Colonic mucosa (tissue), 4 donors: ENCODE data around the gene NTF3. TPM values are rescaled to one million over a fixed set of nuclear protein-coding genes. Genes with fewer than 3 reads are reported as not detected.

Experiments
- DNase-seq: peaks from one replicate; pipeline ENCODE4 v3.0.0-alpha.2; 2020
- H3K27ac ChIP-seq: fragments of 200-600 bp; one replicate; pipeline ENCODE4 v1.8.0; 2021
- H3K27me3 ChIP-seq: fragments of 200-600 bp; one replicate; pipeline ENCODE4 v1.8.0; 2021
- H3K36me3 ChIP-seq: fragments of 200-600 bp; one replicate; pipeline ENCODE4 v1.8.0; 2021
- H3K4me1 ChIP-seq: fragments of 200-600 bp; one replicate; pipeline ENCODE4 v1.8.0; 2021; ENCODE audit warnings: mild to moderate bottlenecking
- H3K4me3 ChIP-seq: fragments of 200-600 bp; one replicate; pipeline ENCODE4 v1.8.0; 2021
- H3K9ac ChIP-seq, 2 donors: one replicate each; pipeline ENCODE4 v1.7.0; 2013; ENCODE audit warnings: control low read depth in 2 of 2, low read depth in 2 of 2, low read length in 2 of 2
- H3K9me3 ChIP-seq: fragments of 200-600 bp; one replicate; pipeline ENCODE4 v1.8.0; 2021
- CTCF ChIP-seq: fragments of 200-600 bp; IDR thresholded peaks from one replicate; pipeline ENCODE4 v1.8.0; 2022; ENCODE audit warnings: antibody characterized with exemption, mild to moderate bottlenecking
- intact Hi-C: fragments of 100-400 bp; cut with DNase I; formaldehyde crosslinking; loops from one replicate; pipeline ENCODE4 v1.14.1; 2022
- total RNA-seq, 2 donors: library from RNA; stranded (reverse); fragmentation: NEBNext Ultra II Directional in 1 of 2; extraction: Animal tissue kit (Norgen Biotek cat#: 25700) in 1 of 2; gene quantifications; one replicate each; pipeline ENCODE4 v1.2.1, GENCODE V29; 2021
- donor health status: healthy.
- donor health status: DM: no; HTN: no; CAD: no.
- donor health status: DM: no; HTN: no; CAD: no.

The NTF3 gene
- total RNA-seq, 2 donors from 2014 or later: 0.37 to 0.49 TPM

GRCh38 chr12:5480938-5481303, 49.0 kb downstream of the NTF3 start:
- intact Hi-C loops: no loop called here
- H3K27ac ChIP-seq: no peak overlapping the region

GRCh38 chr12:5481645-5482044, 49.7 kb downstream of the NTF3 start:
- TF ChIP-seq CTCF: no peak
- no peaks in the 10 kb centered on the region for H3K9me3 ChIP-seq
- H3K4me3 ChIP-seq: no peak overlapping the region
- no peak overlapping the region for H3K27ac ChIP-seq
- DNase-seq: no peak
- intact Hi-C loops: no loop called here
- no peaks in the 10 kb centered on the region for H3K27me3 ChIP-seq
- no peaks in the 10 kb centered on the region for H3K4me1 ChIP-seq
- H3K9ac ChIP-seq: no peak overlapping the region
- no peaks in the 10 kb centered on the region for H3K36me3 ChIP-seq

More at GRCh38 chr12:5480938-5481303, 49.0 kb downstream of the NTF3 start:
- no peaks in the 10 kb centered on the region for H3K4me1 ChIP-seq
- no peaks in the 10 kb centered on the region for H3K27me3 ChIP-seq
- no peak overlapping the region for H3K4me3 ChIP-seq
- H3K36me3 ChIP-seq: no peaks in the 10 kb centered on the region
- DNase-seq: no peak
- H3K9me3 ChIP-seq: no peaks in the 10 kb centered on the region
- H3K9ac ChIP-seq: no peak overlapping the region
- no peak for TF ChIP-seq CTCF

GRCh38 chr12:5484426-5484825, 52.5 kb downstream of the NTF3 start:
- DNase-seq: no peak
- Histone ChIP-seq H3K27me3 (no peaks in the 10 kb centered on the region), H3K9me3 (no peaks in the 10 kb centered on the region), H3K4me3 (no peak overlapping the region), H3K36me3 (no peaks in the 10 kb centered on the region), H3K27ac (no peak overlapping the region), H3K9ac (no peak overlapping the region), H3K4me1 (no peaks in the 10 kb centered on the region)
- intact Hi-C loops: no loop called here
- TF ChIP-seq CTCF: no peak

DNA sequence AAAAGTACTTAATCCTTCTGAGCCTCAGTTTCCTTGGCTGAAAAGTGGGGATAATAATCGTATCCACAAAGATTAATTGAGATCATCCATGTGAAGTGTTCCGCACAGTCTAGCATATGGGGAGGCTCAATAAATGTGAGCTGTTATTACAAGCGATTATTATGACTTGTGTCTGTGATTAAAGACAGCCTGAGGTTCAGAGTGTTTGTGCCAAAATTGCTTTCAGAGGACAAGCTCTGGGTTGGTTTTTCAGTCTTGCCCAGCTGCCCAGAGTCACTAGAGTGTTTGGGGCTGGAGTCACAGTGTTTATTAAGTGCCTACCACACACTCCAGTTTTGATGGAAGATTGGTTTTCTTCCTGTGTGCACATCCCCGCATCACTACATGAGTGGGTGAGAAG, 53.5 kb downstream of the NTF3 start:
- H3K4me1 ChIP-seq: no peaks in the 10 kb centered on the region
- no peaks in the 10 kb centered on the region for H3K27me3 ChIP-seq
- H3K36me3 ChIP-seq: no peaks in the 10 kb centered on the region
- H3K4me3 ChIP-seq: no peak overlapping the region
- H3K27ac ChIP-seq: no peak overlapping the region
- no peak for TF ChIP-seq CTCF
- intact Hi-C loops: no loop called here
- no peak for DNase-seq
- H3K9me3 ChIP-seq: no peaks in the 10 kb centered on the region
- H3K9ac ChIP-seq: no peak overlapping the region

DNA sequence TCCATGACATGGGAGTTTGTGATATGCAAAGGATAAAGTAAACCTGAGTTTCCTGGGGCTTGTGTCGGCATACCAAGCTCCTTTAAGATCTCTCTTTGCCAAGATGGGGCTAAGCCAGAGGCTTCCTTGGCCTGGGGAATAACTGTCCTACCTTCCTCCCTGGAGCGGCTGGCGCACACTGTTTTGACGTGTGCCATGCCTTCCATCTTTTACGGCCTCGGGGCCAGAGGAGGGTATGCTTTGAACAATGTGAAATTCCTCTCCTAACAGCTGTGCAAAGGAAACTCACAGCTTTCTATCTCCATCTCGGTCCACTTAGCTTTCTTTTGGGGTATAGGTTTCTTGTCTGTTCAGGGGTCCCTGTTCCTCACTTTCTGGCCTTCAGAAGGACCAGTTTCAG, 55.2 kb downstream of the NTF3 start:
- Histone ChIP-seq H3K27me3 (no peaks in the 10 kb centered on the region), H3K36me3 (no peaks in the 10 kb centered on the region), H3K4me3 (no peak overlapping the region), H3K9me3 (no peaks in the 10 kb centered on the region), H3K27ac (no peak overlapping the region), H3K9ac (no peak overlapping the region), H3K4me1 (no peaks in the 10 kb centered on the region)
- intact Hi-C loops: no loop called here
- DNase-seq: no peak
- TF ChIP-seq CTCF: no peak
